NT2/D1 (cell line): ENCODE results near the gene BYSL.

Source experiments
- YY1 ChIP-seq: IDR thresholded peaks from 2 replicates; pipeline ENCODE4 v1.6.1; 2011; ENCODE audit not compliant: insufficient read length, insufficient read depth
- ZNF274 ChIP-seq: IDR thresholded peaks from 2 replicates; pipeline ENCODE4 v1.6.1; 2011; ENCODE audit warnings: mild to moderate bottlenecking, low read depth, low read length

DNA sequence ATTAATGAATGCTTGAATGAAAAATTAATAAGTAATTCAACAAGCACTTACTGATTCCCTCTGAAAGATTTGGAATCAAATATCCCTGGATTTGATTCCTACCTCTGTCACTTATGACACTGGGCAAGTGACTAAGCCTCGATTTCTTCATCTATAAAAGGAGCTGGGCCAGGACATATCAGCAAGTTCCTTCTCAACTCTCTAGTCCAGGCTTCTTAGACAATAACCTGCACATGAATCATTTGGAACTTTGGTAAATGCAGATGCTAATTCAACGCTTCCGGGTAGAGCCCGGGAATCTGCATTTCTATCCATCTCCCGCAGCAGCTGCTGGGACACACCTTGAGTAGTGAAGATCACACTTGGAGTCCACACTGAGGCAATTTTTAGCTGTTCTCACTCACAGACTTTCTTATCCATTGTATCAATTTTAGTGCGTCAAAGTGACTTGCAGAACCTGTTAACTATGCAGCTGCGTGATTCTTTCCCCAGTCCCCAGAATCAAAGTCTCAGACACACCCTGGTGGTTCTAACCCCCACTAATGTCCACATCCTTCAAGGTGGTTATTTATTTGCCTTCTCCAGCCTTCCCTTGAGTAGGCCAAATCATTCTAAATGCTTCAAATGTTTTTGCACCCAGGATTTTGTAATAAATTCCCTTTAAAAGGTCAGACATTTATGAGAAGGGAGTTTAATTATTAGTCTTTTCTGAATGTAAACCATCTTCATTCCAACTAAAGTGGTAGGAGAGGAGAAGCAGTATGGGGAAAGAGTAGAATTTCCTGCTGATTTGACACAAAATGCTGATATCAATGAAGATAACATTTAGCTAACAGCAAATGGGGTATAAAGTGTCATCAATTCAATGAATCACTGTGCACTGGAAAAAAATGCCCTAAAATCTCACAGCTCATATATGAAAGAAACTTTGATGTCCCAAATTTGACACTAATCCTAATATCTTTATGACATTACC lies 46.3 kb downstream of the BYSL start:
- TF ChIP-seq ZNF274, result no peak
- TF ChIP-seq YY1, result no peak
